Mesodermal cell (in vitro differentiated cells): Measurements from ENCODE around the gene SDCBP2.

Experiments
- H3K27ac ChIP-seq: 2 replicates; pipeline ENCODE4 v1.7.0; 2013; ENCODE audit warnings: mild to moderate bottlenecking, low read depth, low read length, moderate library complexity; ENCODE audit not compliant: severe bottlenecking
- H3K36me3 ChIP-seq: 2 replicates; pipeline ENCODE4 v1.7.1; 2013; ENCODE audit warnings: mild to moderate bottlenecking, low read length, moderate library complexity; ENCODE audit not compliant: control insufficient read depth, insufficient read depth
- H3K4me1 ChIP-seq: one replicate; pipeline ENCODE4 v1.7.1; 2013; ENCODE audit warnings: mild to moderate bottlenecking, low read length; ENCODE audit not compliant: insufficient read depth, control insufficient read depth, poor library complexity, severe bottlenecking
- H3K4me3 ChIP-seq: 2 replicates; pipeline ENCODE4 v1.7.0; 2013; ENCODE audit warnings: low read length, control low read depth, mild to moderate bottlenecking; ENCODE audit not compliant: insufficient read depth, poor library complexity, severe bottlenecking; ENCODE audit errors: extremely low read depth
- H3K9me3 ChIP-seq: 2 replicates; pipeline ENCODE4 v1.7.1; 2013; ENCODE audit warnings: mild to moderate bottlenecking, low read length, moderate library complexity; ENCODE audit not compliant: control insufficient read depth
- WGBS, 2 experiments: methylation state at CpG; one replicate each; pipeline ENCODE4 v1.1.5; 2013; ENCODE audit warnings: missing lambda C conversion rate in 2 of 2; ENCODE audit not compliant: insufficient coverage in 2 of 2; 5-methylcytosine and 5-hydroxymethylcytosine counted together

SDCBP2 gene

DNA sequence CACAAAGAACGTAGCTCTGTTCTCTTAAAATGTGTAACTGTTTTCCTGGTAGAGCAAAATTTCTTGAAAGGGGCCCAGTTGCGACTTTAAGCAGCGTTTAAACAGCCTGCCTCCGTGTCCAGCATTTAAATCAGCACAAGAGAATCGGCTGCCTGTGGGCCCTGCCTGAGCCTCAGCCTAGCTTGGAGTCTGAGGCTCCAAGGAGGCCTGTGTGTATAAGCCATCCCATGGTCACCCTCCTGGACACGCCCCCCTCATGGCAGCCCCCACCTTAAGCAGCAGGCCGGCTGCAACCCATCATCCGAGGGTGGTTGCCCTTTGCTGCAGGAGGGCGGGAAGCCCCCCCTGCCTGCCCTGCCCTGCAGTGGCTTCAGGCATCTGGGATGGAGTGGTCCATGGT, 18.9 kb downstream of the SDCBP2 start:
- Histone ChIP-seq H3K36me3 (peaks cover 19% of the 10 kb centered on the region), H3K4me3 (no peak overlapping the region), H3K4me1 (no peaks in the 10 kb centered on the region), H3K27ac (no peak overlapping the region), H3K9me3 (no peaks in the 10 kb centered on the region)
- WGBS, 2 experiments = 90 to 95% methylated on average over 5 of the region's 9 CpGs

DNA sequence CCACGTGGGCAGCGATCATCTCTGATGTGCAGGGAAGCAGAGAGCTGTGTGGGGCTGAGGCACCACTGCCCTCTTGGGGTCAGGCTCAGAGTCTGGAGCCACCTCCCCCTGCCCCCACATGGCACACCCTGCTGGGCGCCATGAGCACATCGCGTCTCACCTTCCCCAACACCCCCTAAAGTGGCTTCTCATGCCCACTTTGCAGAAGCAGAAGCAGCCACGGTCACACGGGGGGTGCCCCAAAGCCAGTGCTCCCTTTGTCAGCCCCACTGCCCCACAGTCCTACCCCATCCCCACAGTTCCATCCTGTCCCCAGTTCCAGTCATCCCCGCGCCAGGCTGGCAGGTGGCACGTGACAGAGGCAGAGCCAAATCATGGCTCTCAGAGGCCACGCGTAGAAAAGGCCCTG, 19.5 kb downstream of the SDCBP2 start:
- H3K4me1 ChIP-seq = no peaks in the 10 kb centered on the region
- no peak overlapping the region for H3K27ac ChIP-seq
- WGBS, 2 experiments = 91 to 93% methylated on average over 3 to 8 of the region's 12 CpGs
- H3K4me3 ChIP-seq = no peak overlapping the region
- no peaks in the 10 kb centered on the region for H3K9me3 ChIP-seq
- peaks cover 21% of the 10 kb centered on the region for H3K36me3 ChIP-seq

DNA sequence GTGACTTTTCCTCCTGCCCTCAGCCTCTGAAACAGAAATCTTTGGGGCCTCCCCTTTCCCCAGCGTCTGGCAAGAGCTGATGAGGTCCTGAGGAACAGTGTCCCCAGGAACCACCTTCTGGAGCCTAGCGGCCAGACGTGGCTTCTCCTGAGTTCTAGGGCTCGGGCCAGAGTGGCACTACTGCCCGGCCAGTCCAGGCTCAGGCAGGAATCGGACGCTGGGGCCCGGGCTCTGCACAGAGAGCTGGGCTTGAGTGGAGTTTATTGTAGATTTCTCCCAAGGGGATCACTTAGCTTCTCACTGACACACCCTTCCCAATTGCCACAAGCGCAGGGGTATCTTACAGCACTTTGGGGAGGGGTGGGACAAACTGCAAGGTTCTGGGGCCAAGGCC, 20.2 kb downstream of the SDCBP2 start:
- 92 to 100% methylated on average over 2 to 4 of the region's 9 CpGs for WGBS, 2 experiments

DNA sequence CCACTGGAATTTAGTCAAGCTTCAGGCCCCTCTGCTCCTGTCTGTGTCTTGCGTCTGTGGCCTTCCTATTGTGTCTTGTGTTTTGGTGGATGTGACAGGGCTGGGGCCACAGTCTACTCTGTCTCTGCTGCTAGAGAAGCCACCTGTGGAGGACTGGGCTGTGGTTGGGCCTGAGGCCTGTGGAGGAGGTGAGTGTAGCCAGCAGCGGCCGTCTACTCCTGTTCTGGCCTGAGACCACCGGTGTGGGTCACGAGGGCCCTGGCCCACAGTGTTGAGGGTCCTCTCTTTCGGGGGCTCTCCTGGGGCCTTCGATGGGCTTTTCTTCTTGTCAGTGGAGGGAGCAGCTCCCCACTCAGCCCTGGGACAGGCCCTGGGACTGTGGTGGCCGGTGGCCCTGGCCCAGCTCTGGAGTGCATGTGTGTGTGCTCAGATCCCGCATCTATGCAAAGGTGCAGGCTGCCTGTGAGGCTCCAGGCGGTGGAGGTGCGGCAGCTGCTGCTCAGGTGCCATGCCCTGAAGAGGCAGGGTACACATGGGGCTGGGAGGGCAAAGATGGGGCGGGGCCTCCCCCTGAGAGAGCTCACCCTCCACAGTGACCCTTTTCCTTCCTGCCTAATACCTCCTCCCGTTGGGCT, 20.8 kb downstream of the SDCBP2 start:
- H3K4me3 ChIP-seq = no peak overlapping the region
- H3K4me1 ChIP-seq = no peaks in the 10 kb centered on the region
- WGBS, 2 experiments = 83 to 91% methylated on average over 8 to 9 of the region's 13 CpGs
- no peak overlapping the region for H3K27ac ChIP-seq
- peaks cover 21% of the 10 kb centered on the region for H3K36me3 ChIP-seq
- no peaks in the 10 kb centered on the region for H3K9me3 ChIP-seq

More for the DNA sequence above, 20.2 kb downstream of the SDCBP2 start:
- Histone ChIP-seq H3K4me1 (no peaks in the 10 kb centered on the region), H3K36me3 (peaks cover 21% of the 10 kb centered on the region), H3K27ac (no peak overlapping the region), H3K4me3 (no peak overlapping the region), H3K9me3 (no peaks in the 10 kb centered on the region)

DNA sequence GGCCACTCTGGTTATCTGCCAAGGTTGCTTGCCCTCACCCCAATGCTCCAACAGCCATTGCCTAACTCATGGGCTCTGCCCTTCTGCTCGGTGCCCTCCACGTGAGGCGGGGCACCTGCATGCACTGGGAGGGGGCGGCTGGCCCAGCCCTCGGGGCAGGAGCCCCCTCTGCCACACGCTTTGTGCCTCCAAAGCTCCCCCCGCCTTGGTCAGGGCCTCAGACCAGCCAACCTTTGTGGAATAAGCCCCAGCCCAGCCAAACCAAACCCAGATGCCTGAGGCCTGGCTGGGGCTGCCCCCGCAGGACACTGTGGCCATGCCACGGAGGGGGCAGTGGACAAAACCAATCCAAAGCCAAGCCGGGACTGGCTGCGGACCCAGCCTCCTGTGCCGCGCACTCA, 21.4 kb downstream of the SDCBP2 start:
- no peak overlapping the region for H3K4me3 ChIP-seq
- H3K27ac ChIP-seq = no peak overlapping the region
- H3K9me3 ChIP-seq = no peaks in the 10 kb centered on the region
- H3K36me3 ChIP-seq = peaks cover 25% of the 10 kb centered on the region
- 94 to 98% methylated on average over 4 to 9 of the region's 13 CpGs for WGBS, 2 experiments
- H3K4me1 ChIP-seq = no peaks in the 10 kb centered on the region

DNA sequence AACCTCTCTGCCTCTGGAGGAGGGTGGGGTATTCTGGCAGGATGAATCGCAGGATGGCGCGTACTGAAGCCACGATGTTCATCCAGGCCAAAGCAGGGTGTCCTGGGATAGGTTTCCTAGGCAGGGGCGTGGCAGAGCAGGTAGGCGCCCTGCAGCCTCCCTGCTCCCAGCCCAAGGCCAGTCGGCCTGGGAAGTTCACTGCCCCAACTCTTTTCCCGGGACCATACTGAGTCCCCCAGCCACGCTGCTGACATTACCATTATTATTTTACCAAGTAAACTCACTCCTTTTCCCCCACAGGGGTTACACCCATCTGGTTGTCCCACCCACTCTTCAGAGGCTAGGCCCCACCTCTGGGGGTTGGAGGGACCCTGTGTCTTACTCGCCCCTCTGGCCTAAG, 21.8 kb downstream of the SDCBP2 start:
- Histone ChIP-seq H3K27ac (no peak overlapping the region), H3K4me1 (no peaks in the 10 kb centered on the region), H3K4me3 (no peak overlapping the region), H3K9me3 (no peaks in the 10 kb centered on the region), H3K36me3 (peaks cover 25% of the 10 kb centered on the region)
- 96% methylated on average over 8 to 10 of the region's 10 CpGs for WGBS, 2 experiments

DNA sequence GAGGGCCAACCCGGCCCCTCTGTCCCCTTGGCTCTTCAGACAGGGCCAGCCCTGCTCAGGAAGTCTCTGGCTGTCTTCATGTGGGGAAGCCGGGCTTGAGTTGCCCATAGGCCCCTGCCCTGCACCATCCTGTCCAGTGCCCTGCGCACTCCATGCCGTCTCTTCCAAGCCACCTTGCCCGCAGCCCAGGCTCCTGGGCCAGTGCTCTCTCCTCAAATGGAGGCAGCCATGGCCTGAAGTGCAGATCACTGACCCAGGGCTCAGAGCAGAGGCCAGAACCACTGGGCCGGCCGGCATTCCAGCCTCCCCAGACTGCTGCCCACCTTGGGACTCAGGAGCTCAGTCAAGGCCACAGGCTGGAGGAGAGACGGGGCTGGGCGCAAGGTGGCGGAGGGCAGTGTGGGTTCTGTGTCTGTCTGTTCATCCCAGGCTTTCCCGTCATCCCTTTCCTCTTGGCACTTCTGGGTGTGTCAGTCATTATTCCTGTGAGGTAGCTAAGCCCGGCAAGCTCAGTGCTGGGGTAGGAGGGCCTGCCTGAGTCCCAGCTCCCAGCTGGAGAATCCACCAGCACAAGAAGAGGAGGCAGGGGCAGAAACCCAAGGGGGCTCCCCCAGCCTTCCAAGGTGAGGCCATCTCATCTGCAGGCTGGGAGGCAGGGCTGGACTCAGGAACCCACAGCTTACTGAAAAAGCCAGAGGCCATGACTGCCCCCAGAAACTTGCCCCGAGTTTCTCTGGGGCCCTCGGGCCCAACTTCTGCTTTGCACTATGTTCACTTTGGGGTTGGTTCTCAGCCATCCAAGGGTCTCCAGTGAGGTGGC, 22.4 kb downstream of the SDCBP2 start:
- WGBS, 2 experiments = 89 to 95% methylated on average over 11 to 12 of the region's 14 CpGs
- H3K4me1 ChIP-seq = no peaks in the 10 kb centered on the region

DNA sequence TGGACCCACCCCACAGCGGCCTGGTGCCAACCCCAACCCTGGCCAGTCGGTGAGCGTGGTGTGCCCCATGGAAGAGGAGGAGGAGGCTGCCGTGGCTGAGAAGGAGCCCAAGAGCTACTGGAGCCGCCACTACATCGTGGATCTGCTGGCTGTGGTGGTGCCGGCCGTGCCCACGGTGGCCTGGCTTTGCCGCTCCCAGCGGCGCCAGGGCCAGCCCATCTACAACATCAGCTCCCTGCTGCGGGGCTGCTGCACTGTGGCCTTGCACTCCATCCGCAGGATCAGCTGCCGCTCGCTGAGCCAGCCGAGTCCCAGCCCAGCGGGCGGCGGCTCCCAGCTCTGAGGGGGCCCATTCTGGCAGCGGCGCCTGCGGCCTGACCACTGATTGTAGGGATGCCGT, 23.2 kb downstream of the SDCBP2 start:
- WGBS, 2 experiments = 93 to 99% methylated on average over 8 to 18 of the region's 24 CpGs
- Histone ChIP-seq H3K27ac (no peak overlapping the region), H3K36me3 (peaks cover 25% of the 10 kb centered on the region)

More for the DNA sequence above, 22.4 kb downstream of the SDCBP2 start:
- no peak overlapping the region for H3K4me3 ChIP-seq
- no peak overlapping the region for H3K27ac ChIP-seq
- no peaks in the 10 kb centered on the region for H3K9me3 ChIP-seq
- H3K36me3 ChIP-seq = peaks cover 25% of the 10 kb centered on the region

DNA sequence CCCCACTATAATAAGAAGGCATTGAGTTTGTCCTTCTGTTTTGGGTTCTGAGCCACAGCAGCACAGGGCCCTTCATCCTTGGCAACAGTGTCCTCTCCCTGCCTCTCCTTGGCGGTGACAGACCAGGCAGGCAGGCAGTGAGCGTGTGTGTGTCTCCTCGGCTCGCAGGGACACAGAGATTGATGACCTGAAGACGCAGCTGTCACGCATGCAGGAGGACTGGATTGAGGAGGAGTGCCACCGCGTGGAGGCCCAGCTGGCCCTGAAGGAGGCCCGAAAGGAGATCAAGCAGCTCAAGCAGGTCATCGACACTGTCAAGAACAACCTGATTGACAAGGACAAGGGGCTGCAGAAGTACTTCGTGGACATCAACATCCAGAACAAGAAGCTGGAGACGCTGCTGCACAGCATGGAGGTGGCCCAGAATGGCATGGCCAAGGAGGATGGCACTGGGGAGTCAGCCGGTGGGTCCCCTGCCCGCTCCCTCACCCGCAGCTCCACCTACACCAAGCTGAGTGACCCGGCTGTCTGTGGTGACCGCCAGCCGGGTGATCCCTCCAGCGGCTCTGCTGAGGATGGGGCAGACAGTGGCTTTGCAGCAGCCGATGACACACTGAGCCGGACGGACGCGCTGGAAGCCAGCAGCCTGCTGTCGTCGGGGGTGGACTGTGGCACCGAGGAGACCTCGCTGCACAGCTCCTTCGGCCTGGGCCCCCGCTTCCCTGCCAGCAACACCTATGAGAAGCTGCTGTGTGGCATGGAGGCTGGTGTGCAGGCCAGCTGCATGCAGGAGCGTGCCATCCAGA, 24.0 kb downstream of the SDCBP2 start:
- H3K4me1 ChIP-seq = peaks cover 6% of the 10 kb centered on the region
- peaks cover 25% of the 10 kb centered on the region for H3K36me3 ChIP-seq
- WGBS, 2 experiments = 91 to 94% methylated on average over 27 to 30 of the region's 31 CpGs
- H3K4me3 ChIP-seq = no peak overlapping the region
- H3K9me3 ChIP-seq = no peaks in the 10 kb centered on the region
- H3K27ac ChIP-seq = no peak overlapping the region

More for the DNA sequence above, 23.2 kb downstream of the SDCBP2 start:
- Histone ChIP-seq H3K4me3 (no peak overlapping the region), H3K4me1 (peaks cover 5% of the 10 kb centered on the region), H3K9me3 (no peaks in the 10 kb centered on the region)

DNA sequence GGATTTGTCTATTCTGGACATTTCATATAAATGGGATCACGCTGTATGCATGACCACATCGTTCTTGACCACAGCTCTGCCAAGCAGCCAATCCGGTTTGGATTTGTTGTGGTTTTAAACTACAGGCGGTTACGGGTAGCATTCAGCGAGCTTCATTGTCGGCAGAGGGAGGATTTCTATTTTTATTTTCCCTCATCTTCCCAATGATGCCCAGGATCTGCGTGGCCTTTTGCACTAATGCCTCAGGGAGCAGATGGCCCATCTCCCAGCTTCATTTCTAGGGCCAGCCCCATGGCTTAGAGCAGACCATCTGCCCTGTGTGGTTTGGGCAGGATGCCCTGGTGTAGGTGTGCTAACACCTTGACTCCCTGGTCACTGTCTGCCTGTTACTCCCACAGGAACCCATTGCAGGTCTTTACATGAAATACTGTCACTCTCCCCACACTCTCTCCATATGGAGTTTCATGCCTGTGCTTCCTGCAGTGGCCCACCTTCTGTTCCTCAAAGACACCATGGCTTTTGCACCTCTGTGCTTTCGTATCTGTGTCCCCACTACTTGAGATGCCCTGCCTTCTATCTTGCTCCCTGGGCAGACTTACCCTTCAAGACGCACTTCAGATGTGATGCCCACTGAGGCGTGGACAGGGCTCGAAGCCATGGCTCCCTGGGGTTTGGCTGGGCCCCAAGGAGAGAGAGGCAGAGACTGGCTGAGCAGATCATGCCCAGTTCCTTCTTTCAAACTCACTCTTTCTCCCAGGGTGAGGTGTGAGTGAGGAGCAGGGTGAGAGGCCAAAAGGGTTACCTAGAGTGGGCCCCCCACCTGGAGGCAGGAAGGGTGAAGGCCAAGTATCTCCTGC, 26.0 kb downstream of the SDCBP2 start:
- H3K36me3 ChIP-seq = peaks cover 32% of the 10 kb centered on the region
- H3K4me3 ChIP-seq = no peak overlapping the region
- H3K9me3 ChIP-seq = no peaks in the 10 kb centered on the region
- H3K27ac ChIP-seq = no peak overlapping the region
- H3K4me1 ChIP-seq = peaks cover 6% of the 10 kb centered on the region
- 98 to 99% methylated on average over 9 to 12 of the region's 12 CpGs for WGBS, 2 experiments
